ENCODE results near the gene CDH4. TPM values are rescaled to one million over a fixed set of nuclear protein-coding genes. Genes with fewer than 3 reads are reported as not detected.

The CDH4 gene
- total RNA-seq, 1 donor from 2014 or later, result 3.2 TPM

DNA sequence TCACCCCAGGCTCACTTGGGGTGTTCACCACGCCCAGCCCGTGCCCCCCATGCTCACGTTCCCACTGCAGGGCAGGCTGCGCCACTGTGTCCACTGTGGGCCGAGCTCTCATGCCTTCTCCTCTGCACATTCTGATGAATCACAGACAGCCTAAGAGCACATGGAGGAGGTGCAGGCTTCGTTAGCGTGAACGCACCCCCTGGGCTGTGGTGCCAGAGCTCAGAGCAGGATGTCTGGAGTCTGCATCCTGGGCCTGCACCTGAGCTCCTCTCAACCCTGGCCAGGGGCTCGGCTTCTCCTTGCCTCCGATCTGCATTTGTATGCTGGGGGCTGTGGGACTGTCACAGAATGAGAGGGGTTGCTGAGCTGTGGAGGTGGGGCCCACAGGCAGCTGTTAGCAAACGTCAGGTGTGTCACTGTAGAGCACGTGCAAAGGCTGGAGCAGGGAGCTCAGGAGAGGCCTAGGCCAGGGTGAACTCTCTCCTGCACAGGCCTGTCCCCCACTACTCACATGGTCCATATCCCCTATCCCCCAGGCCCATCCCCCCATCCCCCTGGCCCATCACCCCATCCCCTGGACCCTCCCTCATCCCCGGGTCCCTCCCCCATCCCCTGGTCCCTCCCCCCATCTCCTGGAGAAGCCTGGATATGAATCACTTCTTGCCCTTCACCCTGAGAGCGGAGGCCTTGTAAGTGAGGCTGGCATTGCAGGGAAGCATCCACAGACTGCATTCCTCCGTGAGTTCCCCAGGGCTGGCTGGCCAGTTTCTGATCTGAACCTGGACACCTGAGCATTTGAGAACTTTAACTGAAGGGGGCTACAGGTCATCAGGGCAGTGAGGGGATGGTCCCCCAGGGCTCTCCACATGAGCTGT is 504.1 kb downstream of the CDH4 start:
- H3K4me1 Mint-ChIP-seq (ENCODE audit: low read depth, unreplicated experiment), result peaks cover 24% of the 10 kb centered on the region
- no peak overlapping the region for H2AFZ ChIP-seq (ENCODE audit: low read depth, low read length)
- no peaks in the 10 kb centered on the region for H3K9me3 ChIP-seq (ENCODE audit: insufficient read depth, low read depth, low read length)
- no peak overlapping the region for H3K27ac ChIP-seq (ENCODE audit: low read depth, low read length)
- H3K9ac ChIP-seq (ENCODE audit: low read length), result no peak overlapping the region
- no peaks in the 10 kb centered on the region for H3K9me3 Mint-ChIP-seq (ENCODE audit: unreplicated experiment)
- no peak overlapping the region for H3K4me2 ChIP-seq (ENCODE audit: low read length)
- peaks cover 12% of the 10 kb centered on the region for H3K27me3 Mint-ChIP-seq (ENCODE audit: low read depth, unreplicated experiment)
- H3K4me3 Mint-ChIP-seq (ENCODE audit: unreplicated experiment), result no peak overlapping the region
- H3K4me3 ChIP-seq (ENCODE audit: insufficient read depth, low read depth, low read length), result no peak overlapping the region
- no peaks in the 10 kb centered on the region for H3K79me2 ChIP-seq (ENCODE audit: insufficient read depth, low read length)
- no peak for FAIRE-seq
- no peaks in the 10 kb centered on the region for H3K27me3 ChIP-seq (ENCODE audit: insufficient read depth, low read length)
- no peak for DNase-seq (ENCODE audit: low read depth)
- TF ChIP-seq EZH2 (IDR thresholded peaks at IDR 0.05; ENCODE audit: insufficient read depth, low read length), result no peak
- TF ChIP-seq, protein P1, sequence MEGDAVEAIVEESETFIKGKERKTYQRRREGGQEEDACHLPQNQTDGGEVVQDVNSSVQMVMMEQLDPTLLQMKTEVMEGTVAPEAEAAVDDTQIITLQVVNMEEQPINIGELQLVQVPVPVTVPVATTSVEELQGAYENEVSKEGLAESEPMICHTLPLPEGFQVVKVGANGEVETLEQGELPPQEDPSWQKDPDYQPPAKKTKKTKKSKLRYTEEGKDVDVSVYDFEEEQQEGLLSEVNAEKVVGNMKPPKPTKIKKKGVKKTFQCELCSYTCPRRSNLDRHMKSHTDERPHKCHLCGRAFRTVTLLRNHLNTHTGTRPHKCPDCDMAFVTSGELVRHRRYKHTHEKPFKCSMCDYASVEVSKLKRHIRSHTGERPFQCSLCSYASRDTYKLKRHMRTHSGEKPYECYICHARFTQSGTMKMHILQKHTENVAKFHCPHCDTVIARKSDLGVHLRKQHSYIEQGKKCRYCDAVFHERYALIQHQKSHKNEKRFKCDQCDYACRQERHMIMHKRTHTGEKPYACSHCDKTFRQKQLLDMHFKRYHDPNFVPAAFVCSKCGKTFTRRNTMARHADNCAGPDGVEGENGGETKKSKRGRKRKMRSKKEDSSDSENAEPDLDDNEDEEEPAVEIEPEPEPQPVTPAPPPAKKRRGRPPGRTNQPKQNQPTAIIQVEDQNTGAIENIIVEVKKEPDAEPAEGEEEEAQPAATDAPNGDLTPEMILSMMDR (IDR thresholded peaks at IDR 0.05; ENCODE audit: insufficient read depth, low read depth, low read length), result no peak
- peak overlapping the region; percentile 34 for H3K27ac Mint-ChIP-seq (ENCODE audit: unreplicated experiment)
- no peaks in the 10 kb centered on the region for H4K20me1 ChIP-seq (ENCODE audit: insufficient read depth, low read length)
- H3K36me3 Mint-ChIP-seq (ENCODE audit: low read depth, unreplicated experiment), result no peaks in the 10 kb centered on the region
- H3K36me3 ChIP-seq (ENCODE audit: insufficient read depth, low read length), result no peaks in the 10 kb centered on the region
- peaks cover 14% of the 10 kb centered on the region for H3K4me1 ChIP-seq (ENCODE audit: insufficient read depth, low read length)

DNA sequence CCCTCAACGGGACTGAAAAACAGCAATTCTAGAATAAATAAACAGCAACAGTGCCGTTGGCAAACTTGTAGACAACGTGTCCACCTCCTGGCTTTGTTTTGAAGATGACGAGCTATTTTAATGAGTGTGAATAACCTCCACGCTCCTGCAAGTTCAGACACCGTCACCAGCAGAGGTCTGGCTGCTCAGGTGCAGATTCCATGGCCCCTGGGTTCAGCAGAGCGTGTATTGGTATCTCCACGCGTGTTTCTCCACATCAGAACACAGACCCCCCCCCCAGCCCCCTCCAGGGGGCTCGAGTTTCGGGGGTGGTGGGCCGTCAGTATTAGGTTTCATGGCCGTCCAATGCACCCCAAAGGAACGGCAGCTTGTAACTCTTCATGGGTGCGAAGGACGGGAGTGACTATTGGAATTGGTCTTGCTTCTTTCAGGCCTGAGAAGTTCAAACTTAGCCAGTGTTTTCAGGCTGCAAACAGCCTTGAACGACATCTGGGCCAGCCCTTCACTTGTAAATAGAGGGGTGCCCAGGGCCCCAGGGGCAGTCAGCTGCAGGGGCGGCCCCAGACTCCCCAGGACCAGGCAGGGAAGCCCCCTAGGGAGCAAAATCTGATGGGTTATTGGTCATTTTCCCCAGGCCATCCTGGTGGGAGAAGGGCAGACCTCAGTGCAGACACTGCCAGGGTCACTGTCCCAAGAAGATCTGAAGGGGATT is 505.1 kb downstream of the CDH4 start:
- no peaks in the 10 kb centered on the region for H3K36me3 Mint-ChIP-seq (ENCODE audit: low read depth, unreplicated experiment)
- peak overlapping the region; percentile 81 for H3K27ac Mint-ChIP-seq (ENCODE audit: unreplicated experiment)
- no peaks in the 10 kb centered on the region for H3K27me3 ChIP-seq (ENCODE audit: insufficient read depth, low read length)
- peaks cover 24% of the 10 kb centered on the region for H3K4me1 Mint-ChIP-seq (ENCODE audit: low read depth, unreplicated experiment)
- no peak overlapping the region for H3K4me2 ChIP-seq (ENCODE audit: low read length)
- H3K4me3 ChIP-seq (ENCODE audit: insufficient read depth, low read depth, low read length), result no peak overlapping the region
- no peaks in the 10 kb centered on the region for H3K79me2 ChIP-seq (ENCODE audit: insufficient read depth, low read length)
- FAIRE-seq (no peak), DNase-seq (ENCODE audit: low read depth) (no peak)
- H3K4me3 Mint-ChIP-seq (ENCODE audit: unreplicated experiment), result no peak overlapping the region
- no peak overlapping the region for H2AFZ ChIP-seq (ENCODE audit: low read depth, low read length)
- no peaks in the 10 kb centered on the region for H3K9me3 ChIP-seq (ENCODE audit: insufficient read depth, low read depth, low read length)
- no peaks in the 10 kb centered on the region for H3K36me3 ChIP-seq (ENCODE audit: insufficient read depth, low read length)
- peaks cover 14% of the 10 kb centered on the region for H3K4me1 ChIP-seq (ENCODE audit: insufficient read depth, low read length)
- no peaks in the 10 kb centered on the region for H4K20me1 ChIP-seq (ENCODE audit: insufficient read depth, low read length)
- H3K27ac ChIP-seq (ENCODE audit: low read depth, low read length), result no peak overlapping the region
- TF ChIP-seq, protein P1 (IDR thresholded peaks at IDR 0.05; ENCODE audit: insufficient read depth, low read depth, low read length), result no peak
- TF ChIP-seq EZH2 (IDR thresholded peaks at IDR 0.05; ENCODE audit: insufficient read depth, low read length), result no peak
- peaks cover 17% of the 10 kb centered on the region for H3K27me3 Mint-ChIP-seq (ENCODE audit: low read depth, unreplicated experiment)
- no peak overlapping the region for H3K9ac ChIP-seq (ENCODE audit: low read length)
- no peaks in the 10 kb centered on the region for H3K9me3 Mint-ChIP-seq (ENCODE audit: unreplicated experiment)

All from astrocyte (in vitro differentiated cells and primary cell).